ENCODE results near the gene INSL3. TPM values are rescaled to one million over a fixed set of nuclear protein-coding genes. Genes with fewer than 3 reads are reported as not detected.

Gene INSL3
- total and polyA plus RNA-seq, 2 donors (not counting 1 experiment from before 2014, with no cell fraction given), result not detected

DNA sequence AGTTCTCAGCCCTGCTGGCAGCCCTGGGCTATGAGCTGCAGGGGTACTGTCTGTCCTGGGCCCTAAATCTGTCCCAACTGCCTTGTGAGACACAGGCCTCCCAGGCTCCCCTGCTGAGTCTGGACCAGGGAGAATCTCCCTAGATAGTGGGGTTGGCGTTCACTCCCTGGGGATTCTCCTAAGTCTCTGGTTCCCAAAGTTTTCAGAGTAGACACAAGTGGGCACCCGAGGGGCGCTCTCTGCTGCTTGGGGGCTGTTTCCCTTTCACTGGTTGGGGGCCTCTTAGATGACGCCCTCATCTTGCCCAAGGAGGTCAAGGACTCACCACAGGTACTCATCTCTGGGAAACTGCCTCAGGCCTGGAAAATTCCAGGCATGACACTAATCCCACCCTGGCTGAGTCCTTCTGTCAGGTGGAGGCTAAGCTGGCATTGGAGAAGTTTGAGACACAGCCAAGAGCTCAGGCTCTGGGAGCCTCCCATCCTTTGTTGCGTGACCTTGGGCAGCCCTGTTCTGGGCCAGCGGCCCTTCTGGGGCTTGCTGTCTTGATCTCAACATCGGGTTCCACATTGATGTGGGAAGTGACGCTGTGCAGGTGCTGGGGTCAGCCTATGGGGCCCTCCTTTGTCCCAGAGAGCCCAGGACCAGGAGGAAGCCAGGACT lies 42.3 kb upstream of the INSL3 start:
- no peak overlapping the region for H2AFZ ChIP-seq (ENCODE audit: low read length)
- no peaks in the 10 kb centered on the region for H3K4me1 ChIP-seq (ENCODE audit: control insufficient read depth, extremely low read depth, insufficient read depth, low read length)
- H4K20me1 ChIP-seq (ENCODE audit: control insufficient read depth, extremely low read depth, insufficient read depth, low read length), result no peaks in the 10 kb centered on the region
- H3K9me3 ChIP-seq (ENCODE audit: control insufficient read depth, insufficient read depth, low read depth, low read length), result no peaks in the 10 kb centered on the region
- peaks cover 26% of the 10 kb centered on the region for H3K36me3 ChIP-seq (ENCODE audit: control insufficient read depth, insufficient read depth, low read length)
- no peak overlapping the region for H3K9ac ChIP-seq (ENCODE audit: insufficient read depth, low read length)
- H3K79me2 ChIP-seq (ENCODE audit: control insufficient read depth, insufficient read depth, low read length), result peaks cover 29% of the 10 kb centered on the region
- H3K27ac ChIP-seq (ENCODE audit: insufficient read depth, low read length), result no peak overlapping the region
- no peak overlapping the region for H3K4me2 ChIP-seq (ENCODE audit: extremely low read depth, insufficient read depth, low read length)
- TF ChIP-seq, protein P1, sequence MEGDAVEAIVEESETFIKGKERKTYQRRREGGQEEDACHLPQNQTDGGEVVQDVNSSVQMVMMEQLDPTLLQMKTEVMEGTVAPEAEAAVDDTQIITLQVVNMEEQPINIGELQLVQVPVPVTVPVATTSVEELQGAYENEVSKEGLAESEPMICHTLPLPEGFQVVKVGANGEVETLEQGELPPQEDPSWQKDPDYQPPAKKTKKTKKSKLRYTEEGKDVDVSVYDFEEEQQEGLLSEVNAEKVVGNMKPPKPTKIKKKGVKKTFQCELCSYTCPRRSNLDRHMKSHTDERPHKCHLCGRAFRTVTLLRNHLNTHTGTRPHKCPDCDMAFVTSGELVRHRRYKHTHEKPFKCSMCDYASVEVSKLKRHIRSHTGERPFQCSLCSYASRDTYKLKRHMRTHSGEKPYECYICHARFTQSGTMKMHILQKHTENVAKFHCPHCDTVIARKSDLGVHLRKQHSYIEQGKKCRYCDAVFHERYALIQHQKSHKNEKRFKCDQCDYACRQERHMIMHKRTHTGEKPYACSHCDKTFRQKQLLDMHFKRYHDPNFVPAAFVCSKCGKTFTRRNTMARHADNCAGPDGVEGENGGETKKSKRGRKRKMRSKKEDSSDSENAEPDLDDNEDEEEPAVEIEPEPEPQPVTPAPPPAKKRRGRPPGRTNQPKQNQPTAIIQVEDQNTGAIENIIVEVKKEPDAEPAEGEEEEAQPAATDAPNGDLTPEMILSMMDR (conservative IDR thresholded peaks at IDR 0.05 in 1 of 2, IDR thresholded peaks at IDR 0.05 in 1 of 2; ENCODE audit: low read depth in 1 of 2, low read length in 2 of 2), result no peak
- no peak for TF ChIP-seq EZH2 (IDR thresholded peaks at IDR 0.05; ENCODE audit: low read length, missing control alignments)
- peaks cover 4% of the 10 kb centered on the region for H3K27me3 ChIP-seq (ENCODE audit: control insufficient read depth, insufficient read depth, low read length)
- no peak overlapping the region for H3K4me3 ChIP-seq (replicated peaks in 1 of 4; ENCODE audit: control extremely low read depth in 1 of 4, insufficient read depth in 1 of 4, low read depth in 3 of 4, low read length in 4 of 4)
- DNase-seq (ENCODE audit: low read depth in 2 of 2), result no peak

DNA sequence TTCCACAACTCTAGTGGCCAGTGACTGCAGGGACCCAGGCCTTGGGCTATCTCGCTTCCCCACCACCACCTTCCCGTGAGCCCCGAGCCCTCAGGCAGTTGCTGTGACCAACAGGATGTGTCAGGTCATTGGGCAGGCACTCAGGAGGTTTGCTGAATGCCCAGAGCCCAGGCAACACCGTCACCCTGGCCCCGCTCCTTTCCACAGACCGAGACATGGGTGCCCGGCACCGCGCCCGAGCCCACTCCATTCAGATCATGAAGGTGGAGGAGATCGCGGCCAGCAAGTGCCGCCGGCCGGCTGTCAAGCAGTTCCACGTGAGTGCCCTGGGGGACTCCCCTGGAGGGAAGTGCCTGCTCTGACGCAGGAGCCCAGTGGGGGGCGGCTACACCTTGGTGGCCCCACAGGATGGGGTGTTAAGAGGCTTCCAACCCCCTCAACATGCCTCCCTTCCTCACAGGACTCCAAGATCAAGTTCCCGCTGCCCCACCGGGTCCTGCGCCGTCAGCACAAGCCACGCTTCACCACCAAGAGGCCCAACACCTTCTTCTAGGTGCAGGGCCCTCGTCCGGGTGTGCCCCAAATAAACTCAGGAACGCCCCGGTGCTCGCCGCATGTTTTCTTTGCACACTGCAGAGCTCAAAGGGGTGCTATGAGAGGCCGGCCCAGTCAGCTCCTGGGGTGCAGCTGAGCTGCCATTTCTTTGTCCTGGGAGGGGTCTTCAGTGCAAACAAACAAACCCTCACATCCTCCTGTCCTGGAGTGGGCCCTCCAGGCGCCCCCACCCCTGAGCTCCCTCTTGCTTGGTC lies 41.6 kb upstream of the INSL3 start:
- Histone ChIP-seq H3K27ac (ENCODE audit: insufficient read depth, low read length) (no peak overlapping the region), H3K4me3 (replicated peaks in 1 of 4; ENCODE audit: control extremely low read depth in 1 of 4, insufficient read depth in 1 of 4, low read depth in 3 of 4, low read length in 4 of 4) (no peak overlapping the region)
- no peak for TF ChIP-seq EZH2 (IDR thresholded peaks at IDR 0.05; ENCODE audit: low read length, missing control alignments)
- TF ChIP-seq, protein P1 (conservative IDR thresholded peaks at IDR 0.05 in 1 of 2, IDR thresholded peaks at IDR 0.05 in 1 of 2; ENCODE audit: low read depth in 1 of 2, low read length in 2 of 2), result no peak

DNA sequence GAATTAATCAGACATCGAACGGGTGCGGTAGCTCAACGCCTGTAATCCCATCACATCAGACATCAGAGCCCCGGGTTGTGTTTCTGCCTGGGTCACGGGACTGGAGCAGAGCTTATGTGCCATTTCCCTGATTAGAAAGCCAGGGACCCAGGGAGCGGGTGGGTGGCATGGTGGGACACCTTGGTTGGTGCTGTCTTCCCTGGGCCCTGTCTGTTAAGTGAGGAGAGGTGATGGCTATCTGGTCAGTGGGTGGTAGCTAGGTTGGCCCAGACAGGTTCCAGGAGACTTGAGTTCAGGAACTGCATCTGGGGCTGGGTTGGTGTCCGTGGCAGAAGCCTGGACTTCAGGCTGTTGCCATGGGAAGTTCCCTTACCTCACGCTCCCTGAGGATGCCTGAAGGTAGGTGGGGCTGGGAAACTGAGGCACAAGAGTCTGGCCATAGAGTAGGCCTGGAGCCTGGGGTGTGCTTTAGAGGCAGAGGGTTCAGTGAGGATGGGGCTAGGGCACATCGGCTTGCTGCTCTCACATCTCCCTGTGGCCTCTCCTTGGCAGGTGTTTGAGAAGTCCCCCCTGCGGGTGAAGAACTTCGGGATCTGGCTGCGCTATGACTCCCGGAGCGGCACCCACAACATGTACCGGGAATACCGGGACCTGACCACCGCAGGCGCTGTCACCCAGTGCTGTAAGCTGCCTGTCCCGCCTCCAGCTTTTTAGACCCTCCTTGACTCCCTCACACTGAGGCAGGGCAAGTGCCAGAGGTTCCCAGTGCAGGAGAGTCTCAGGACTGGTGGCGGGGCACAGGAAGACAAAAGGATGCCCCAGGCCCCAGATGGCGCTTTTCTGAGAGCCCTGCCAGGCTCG lies 40.5 kb upstream of the INSL3 start:
- peak overlapping the region; percentile 92 to 100 (median 100) for H3K4me3 ChIP-seq (replicated peaks in 1 of 4; ENCODE audit: control extremely low read depth in 1 of 4, insufficient read depth in 1 of 4, low read depth in 3 of 4, low read length in 4 of 4)
- peaks cover 29% of the 10 kb centered on the region for H3K79me2 ChIP-seq (ENCODE audit: control insufficient read depth, insufficient read depth, low read length)
- H3K4me2 ChIP-seq (ENCODE audit: extremely low read depth, insufficient read depth, low read length), result peak overlapping the region; percentile 92
- no peak for DNase-seq (ENCODE audit: low read depth in 2 of 2)
- no peaks in the 10 kb centered on the region for H3K4me1 ChIP-seq (ENCODE audit: control insufficient read depth, extremely low read depth, insufficient read depth, low read length)
- no peak overlapping the region for H3K27ac ChIP-seq (ENCODE audit: insufficient read depth, low read length)
- no peak overlapping the region for H2AFZ ChIP-seq (ENCODE audit: low read length)
- H3K36me3 ChIP-seq (ENCODE audit: control insufficient read depth, insufficient read depth, low read length), result peaks cover 26% of the 10 kb centered on the region
- TF ChIP-seq, protein P1 (conservative IDR thresholded peaks at IDR 0.05 in 1 of 2, IDR thresholded peaks at IDR 0.05 in 1 of 2; ENCODE audit: low read depth in 1 of 2, low read length in 2 of 2), result no peak
- no peak for TF ChIP-seq EZH2 (IDR thresholded peaks at IDR 0.05; ENCODE audit: low read length, missing control alignments)
- no peak overlapping the region for H3K9ac ChIP-seq (ENCODE audit: insufficient read depth, low read length)
- no peaks in the 10 kb centered on the region for H3K27me3 ChIP-seq (ENCODE audit: control insufficient read depth, insufficient read depth, low read length)
- H3K9me3 ChIP-seq (ENCODE audit: control insufficient read depth, insufficient read depth, low read depth, low read length), result no peaks in the 10 kb centered on the region
- H4K20me1 ChIP-seq (ENCODE audit: control insufficient read depth, extremely low read depth, insufficient read depth, low read length), result no peaks in the 10 kb centered on the region

More for the DNA sequence above, 41.6 kb upstream of the INSL3 start:
- Histone ChIP-seq H3K27me3 (ENCODE audit: control insufficient read depth, insufficient read depth, low read length) (no peaks in the 10 kb centered on the region), H4K20me1 (ENCODE audit: control insufficient read depth, extremely low read depth, insufficient read depth, low read length) (no peaks in the 10 kb centered on the region), H3K4me1 (ENCODE audit: control insufficient read depth, extremely low read depth, insufficient read depth, low read length) (no peaks in the 10 kb centered on the region), H3K9ac (ENCODE audit: insufficient read depth, low read length) (no peak overlapping the region), H3K36me3 (ENCODE audit: control insufficient read depth, insufficient read depth, low read length) (peaks cover 26% of the 10 kb centered on the region), H2AFZ (ENCODE audit: low read length) (no peak overlapping the region), H3K9me3 (ENCODE audit: control insufficient read depth, insufficient read depth, low read depth, low read length) (no peaks in the 10 kb centered on the region), H3K4me2 (ENCODE audit: extremely low read depth, insufficient read depth, low read length) (no peak overlapping the region), H3K79me2 (ENCODE audit: control insufficient read depth, insufficient read depth, low read length) (peaks cover 29% of the 10 kb centered on the region)
- no peak for DNase-seq (ENCODE audit: low read depth in 2 of 2)
